Measurements from ENCODE around the gene TRPM4. TPM values are rescaled to one million over a fixed set of nuclear protein-coding genes. Genes with fewer than 3 reads are reported as not detected.

Gene TRPM4
- total and polyA plus RNA-seq, 2 experiments from 2014 or later, result 16.5 to 25.7 TPM

DNA sequence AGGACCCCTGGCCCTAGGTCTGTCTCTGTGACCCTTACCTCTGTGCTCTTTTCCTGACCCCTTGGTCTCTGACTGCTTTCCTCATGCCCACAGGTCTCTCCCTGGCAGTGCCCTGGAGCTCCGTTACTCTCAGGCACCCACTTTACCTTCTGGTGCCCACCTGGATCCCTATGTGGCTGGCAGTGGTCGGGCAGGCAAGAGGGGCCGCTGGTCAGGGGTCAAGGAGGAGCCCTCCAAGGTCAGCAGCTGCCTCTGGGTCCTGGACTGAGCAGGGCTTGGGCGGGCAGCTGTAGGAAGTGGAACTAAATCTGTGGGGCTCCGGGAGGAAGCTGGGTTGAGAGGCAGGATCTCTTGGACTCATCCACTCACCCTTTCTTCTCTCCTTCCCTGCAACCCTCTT lies 21.9 kb upstream of the TRPM4 start:
- H3F3A ChIP-seq (replicated peaks; ENCODE audit: low read depth), result peaks cover 13% of the 10 kb centered on the region; the same call in 1 of the 2 replicates
- Mint-ChIP-seq H3K36me3 (ENCODE audit: low read depth) (peaks cover 39% of the 10 kb centered on the region), H3K27me3 (ENCODE audit: insufficient read depth, low read depth, poor library complexity) (peaks cover 13% of the 10 kb centered on the region), H3K9me3 (no peaks in the 10 kb centered on the region), H3K4me1 (peaks cover 21% of the 10 kb centered on the region; the same call in 2 of the 3 replicates), H3K27ac (peak overlapping the region; percentile 59), H3K4me3 (no peak overlapping the region)
- H3K4me3 ChIP-seq, result no peak overlapping the region
- H3K79me2 ChIP-seq (replicated peaks; ENCODE audit: insufficient read depth), result no peaks in the 10 kb centered on the region
- H4K20me1 ChIP-seq (replicated peaks; ENCODE audit: insufficient read depth), result no peaks in the 10 kb centered on the region
- no peaks in the 10 kb centered on the region for H3K9me2 ChIP-seq (ENCODE audit: insufficient read depth)
- TF ChIP-seq ZNF114 (CRISPR knock-in tag; IDR thresholded peaks at IDR 0.05) (no peak), NANOG (IDR thresholded peaks at IDR 0.05; ENCODE audit: borderline replicate concordance) (no peak), CREB1 (CRISPR knock-in tag; IDR thresholded peaks at IDR 0.05; ENCODE audit: low read depth) (no peak), JUNB (IDR thresholded peaks at IDR 0.05; ENCODE audit: unreplicated experiment) (no peak), STAT1 (IDR thresholded peaks at IDR 0.05; ENCODE audit: unreplicated experiment) (no peak), EZH2 (IDR thresholded peaks at IDR 0.05; ENCODE audit: low read depth, unreplicated experiment) (no peak), EZH2phosphoT487 (IDR thresholded peaks at IDR 0.05; ENCODE audit: unreplicated experiment) (no peak), POLR2AphosphoS5 (IDR thresholded peaks at IDR 0.05; ENCODE audit: low read depth) (no peak), ZNF331 (CRISPR knock-in tag; IDR thresholded peaks at IDR 0.05; ENCODE audit: low read depth) (no peak)
- TF ChIP-seq, protein P1, sequence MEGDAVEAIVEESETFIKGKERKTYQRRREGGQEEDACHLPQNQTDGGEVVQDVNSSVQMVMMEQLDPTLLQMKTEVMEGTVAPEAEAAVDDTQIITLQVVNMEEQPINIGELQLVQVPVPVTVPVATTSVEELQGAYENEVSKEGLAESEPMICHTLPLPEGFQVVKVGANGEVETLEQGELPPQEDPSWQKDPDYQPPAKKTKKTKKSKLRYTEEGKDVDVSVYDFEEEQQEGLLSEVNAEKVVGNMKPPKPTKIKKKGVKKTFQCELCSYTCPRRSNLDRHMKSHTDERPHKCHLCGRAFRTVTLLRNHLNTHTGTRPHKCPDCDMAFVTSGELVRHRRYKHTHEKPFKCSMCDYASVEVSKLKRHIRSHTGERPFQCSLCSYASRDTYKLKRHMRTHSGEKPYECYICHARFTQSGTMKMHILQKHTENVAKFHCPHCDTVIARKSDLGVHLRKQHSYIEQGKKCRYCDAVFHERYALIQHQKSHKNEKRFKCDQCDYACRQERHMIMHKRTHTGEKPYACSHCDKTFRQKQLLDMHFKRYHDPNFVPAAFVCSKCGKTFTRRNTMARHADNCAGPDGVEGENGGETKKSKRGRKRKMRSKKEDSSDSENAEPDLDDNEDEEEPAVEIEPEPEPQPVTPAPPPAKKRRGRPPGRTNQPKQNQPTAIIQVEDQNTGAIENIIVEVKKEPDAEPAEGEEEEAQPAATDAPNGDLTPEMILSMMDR (conservative IDR thresholded peaks at IDR 0.05; ENCODE audit: low read depth in 2 of 2), result no peak
- TF ChIP-seq, protein P2, sequence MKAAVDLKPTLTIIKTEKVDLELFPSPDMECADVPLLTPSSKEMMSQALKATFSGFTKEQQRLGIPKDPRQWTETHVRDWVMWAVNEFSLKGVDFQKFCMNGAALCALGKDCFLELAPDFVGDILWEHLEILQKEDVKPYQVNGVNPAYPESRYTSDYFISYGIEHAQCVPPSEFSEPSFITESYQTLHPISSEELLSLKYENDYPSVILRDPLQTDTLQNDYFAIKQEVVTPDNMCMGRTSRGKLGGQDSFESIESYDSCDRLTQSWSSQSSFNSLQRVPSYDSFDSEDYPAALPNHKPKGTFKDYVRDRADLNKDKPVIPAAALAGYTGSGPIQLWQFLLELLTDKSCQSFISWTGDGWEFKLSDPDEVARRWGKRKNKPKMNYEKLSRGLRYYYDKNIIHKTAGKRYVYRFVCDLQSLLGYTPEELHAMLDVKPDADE (IDR thresholded peaks at IDR 0.05), result no peak
- TF ChIP-seq, protein P3, sequence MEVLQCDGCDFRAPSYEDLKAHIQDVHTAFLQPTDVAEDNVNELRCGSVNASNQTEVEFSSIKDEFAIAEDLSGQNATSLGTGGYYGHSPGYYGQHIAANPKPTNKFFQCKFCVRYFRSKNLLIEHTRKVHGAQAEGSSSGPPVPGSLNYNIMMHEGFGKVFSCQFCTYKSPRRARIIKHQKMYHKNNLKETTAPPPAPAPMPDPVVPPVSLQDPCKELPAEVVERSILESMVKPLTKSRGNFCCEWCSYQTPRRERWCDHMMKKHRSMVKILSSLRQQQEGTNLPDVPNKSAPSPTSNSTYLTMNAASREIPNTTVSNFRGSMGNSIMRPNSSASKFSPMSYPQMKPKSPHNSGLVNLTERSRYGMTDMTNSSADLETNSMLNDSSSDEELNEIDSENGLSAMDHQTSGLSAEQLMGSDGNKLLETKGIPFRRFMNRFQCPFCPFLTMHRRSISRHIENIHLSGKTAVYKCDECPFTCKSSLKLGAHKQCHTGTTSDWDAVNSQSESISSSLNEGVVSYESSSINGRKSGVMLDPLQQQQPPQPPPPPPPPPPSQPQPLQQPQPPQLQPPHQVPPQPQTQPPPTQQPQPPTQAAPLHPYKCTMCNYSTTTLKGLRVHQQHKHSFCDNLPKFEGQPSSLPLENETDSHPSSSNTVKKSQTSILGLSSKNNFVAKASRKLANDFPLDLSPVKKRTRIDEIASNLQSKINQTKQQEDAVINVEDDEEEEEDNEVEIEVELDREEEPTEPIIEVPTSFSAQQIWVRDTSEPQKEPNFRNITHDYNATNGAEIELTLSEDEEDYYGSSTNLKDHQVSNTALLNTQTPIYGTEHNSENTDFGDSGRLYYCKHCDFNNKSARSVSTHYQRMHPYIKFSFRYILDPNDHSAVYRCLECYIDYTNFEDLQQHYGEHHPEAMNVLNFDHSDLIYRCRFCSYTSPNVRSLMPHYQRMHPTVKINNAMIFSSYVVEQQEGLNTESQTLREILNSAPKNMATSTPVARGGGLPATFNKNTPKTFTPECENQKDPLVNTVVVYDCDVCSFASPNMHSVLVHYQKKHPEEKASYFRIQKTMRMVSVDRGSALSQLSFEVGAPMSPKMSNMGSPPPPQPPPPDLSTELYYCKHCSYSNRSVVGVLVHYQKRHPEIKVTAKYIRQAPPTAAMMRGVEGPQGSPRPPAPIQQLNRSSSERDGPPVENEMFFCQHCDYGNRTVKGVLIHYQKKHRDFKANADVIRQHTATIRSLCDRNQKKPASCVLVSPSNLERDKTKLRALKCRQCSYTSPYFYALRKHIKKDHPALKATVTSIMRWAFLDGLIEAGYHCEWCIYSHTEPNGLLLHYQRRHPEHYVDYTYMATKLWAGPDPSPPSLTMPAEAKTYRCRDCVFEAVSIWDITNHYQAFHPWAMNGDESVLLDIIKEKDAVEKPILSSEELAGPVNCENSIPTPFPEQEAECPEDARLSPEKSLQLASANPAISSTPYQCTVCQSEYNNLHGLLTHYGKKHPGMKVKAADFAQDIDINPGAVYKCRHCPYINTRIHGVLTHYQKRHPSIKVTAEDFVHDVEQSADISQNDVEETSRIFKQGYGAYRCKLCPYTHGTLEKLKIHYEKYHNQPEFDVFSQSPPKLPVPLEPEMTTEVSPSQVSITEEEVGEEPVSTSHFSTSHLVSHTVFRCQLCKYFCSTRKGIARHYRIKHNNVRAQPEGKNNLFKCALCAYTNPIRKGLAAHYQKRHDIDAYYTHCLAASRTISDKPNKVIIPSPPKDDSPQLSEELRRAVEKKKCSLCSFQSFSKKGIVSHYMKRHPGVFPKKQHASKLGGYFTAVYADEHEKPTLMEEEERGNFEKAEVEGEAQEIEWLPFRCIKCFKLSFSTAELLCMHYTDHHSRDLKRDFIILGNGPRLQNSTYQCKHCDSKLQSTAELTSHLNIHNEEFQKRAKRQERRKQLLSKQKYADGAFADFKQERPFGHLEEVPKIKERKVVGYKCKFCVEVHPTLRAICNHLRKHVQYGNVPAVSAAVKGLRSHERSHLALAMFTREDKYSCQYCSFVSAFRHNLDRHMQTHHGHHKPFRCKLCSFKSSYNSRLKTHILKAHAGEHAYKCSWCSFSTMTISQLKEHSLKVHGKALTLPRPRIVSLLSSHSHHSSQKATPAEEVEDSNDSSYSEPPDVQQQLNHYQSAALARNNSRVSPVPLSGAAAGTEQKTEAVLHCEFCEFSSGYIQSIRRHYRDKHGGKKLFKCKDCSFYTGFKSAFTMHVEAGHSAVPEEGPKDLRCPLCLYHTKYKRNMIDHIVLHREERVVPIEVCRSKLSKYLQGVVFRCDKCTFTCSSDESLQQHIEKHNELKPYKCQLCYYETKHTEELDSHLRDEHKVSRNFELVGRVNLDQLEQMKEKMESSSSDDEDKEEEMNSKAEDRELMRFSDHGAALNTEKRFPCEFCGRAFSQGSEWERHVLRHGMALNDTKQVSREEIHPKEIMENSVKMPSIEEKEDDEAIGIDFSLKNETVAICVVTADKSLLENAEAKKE (CRISPR knock-in tag; IDR thresholded peaks at IDR 0.05), result no peak
- TF ChIP-seq, protein P4, sequence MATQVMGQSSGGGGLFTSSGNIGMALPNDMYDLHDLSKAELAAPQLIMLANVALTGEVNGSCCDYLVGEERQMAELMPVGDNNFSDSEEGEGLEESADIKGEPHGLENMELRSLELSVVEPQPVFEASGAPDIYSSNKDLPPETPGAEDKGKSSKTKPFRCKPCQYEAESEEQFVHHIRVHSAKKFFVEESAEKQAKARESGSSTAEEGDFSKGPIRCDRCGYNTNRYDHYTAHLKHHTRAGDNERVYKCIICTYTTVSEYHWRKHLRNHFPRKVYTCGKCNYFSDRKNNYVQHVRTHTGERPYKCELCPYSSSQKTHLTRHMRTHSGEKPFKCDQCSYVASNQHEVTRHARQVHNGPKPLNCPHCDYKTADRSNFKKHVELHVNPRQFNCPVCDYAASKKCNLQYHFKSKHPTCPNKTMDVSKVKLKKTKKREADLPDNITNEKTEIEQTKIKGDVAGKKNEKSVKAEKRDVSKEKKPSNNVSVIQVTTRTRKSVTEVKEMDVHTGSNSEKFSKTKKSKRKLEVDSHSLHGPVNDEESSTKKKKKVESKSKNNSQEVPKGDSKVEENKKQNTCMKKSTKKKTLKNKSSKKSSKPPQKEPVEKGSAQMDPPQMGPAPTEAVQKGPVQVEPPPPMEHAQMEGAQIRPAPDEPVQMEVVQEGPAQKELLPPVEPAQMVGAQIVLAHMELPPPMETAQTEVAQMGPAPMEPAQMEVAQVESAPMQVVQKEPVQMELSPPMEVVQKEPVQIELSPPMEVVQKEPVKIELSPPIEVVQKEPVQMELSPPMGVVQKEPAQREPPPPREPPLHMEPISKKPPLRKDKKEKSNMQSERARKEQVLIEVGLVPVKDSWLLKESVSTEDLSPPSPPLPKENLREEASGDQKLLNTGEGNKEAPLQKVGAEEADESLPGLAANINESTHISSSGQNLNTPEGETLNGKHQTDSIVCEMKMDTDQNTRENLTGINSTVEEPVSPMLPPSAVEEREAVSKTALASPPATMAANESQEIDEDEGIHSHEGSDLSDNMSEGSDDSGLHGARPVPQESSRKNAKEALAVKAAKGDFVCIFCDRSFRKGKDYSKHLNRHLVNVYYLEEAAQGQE (IDR thresholded peaks at IDR 0.05; ENCODE audit: unreplicated experiment), result no peak
- no peak for ATAC-seq
- 0 out of 2 replicates have a peak overlapping the region, but pooled peaks have one; percentile 32 for H3K27ac ChIP-seq (ENCODE audit: low read depth)
- no peak overlapping the region for H2AFZ ChIP-seq
- peaks cover 11% of the 10 kb centered on the region for H3K4me1 ChIP-seq (ENCODE audit: insufficient read depth)
- no peak for DNase-seq (ENCODE audit: low spot score)
- H3K36me3 ChIP-seq (ENCODE audit: insufficient read depth), result peaks cover 3% of the 10 kb centered on the region; the same call in 1 of the 2 replicates
- H3K4me2 ChIP-seq, result 0 out of 2 replicates have a peak overlapping the region, but pooled peaks have one; percentile 14
- H3K27me3 ChIP-seq (ENCODE audit: insufficient read depth), result no peaks in the 10 kb centered on the region
